IPS-20b (cell line): ENCODE measurements around the gene SEC22C.
"Not testable (repeated sequence)": the region's sequence is repeated elsewhere in the genome, so short reads cannot be mapped to it uniquely, and the experiment has no call there.

Source experiments
- H3K27ac ChIP-seq: one replicate; pipeline ENCODE4 v1.5.1; 2013; ENCODE audit warnings: low read length
- H3K27me3 ChIP-seq: 2 replicates; pipeline ENCODE4 v1.6.1; 2013; ENCODE audit warnings: mild to moderate bottlenecking, low read length, inconsistent platforms; ENCODE audit not compliant: insufficient read depth
- H3K36me3 ChIP-seq: 2 replicates; pipeline ENCODE4 v1.6.1; 2013; ENCODE audit warnings: low read depth, mild to moderate bottlenecking, inconsistent platforms, low read length, moderate library complexity; ENCODE audit not compliant: insufficient read depth
- H3K4me1 ChIP-seq: 2 replicates; pipeline ENCODE4 v1.6.1; 2013; ENCODE audit warnings: mild to moderate bottlenecking, control low read depth, inconsistent platforms, low read length, moderate library complexity; ENCODE audit not compliant: insufficient read depth
- H3K4me3 ChIP-seq: 2 replicates; pipeline ENCODE4 v1.5.1; 2013; ENCODE audit warnings: mild to moderate bottlenecking, low read length, inconsistent platforms
- H3K9ac ChIP-seq: 2 replicates; pipeline ENCODE4 v1.6.1; 2013; ENCODE audit warnings: low read depth, mild to moderate bottlenecking, inconsistent platforms, low read length, moderate library complexity
- H3K9me3 ChIP-seq: 2 replicates; pipeline ENCODE4 v1.6.1; 2013; ENCODE audit warnings: mild to moderate bottlenecking, low read depth, low read length, inconsistent platforms; ENCODE audit not compliant: insufficient read depth

The SEC22C gene

DNA sequence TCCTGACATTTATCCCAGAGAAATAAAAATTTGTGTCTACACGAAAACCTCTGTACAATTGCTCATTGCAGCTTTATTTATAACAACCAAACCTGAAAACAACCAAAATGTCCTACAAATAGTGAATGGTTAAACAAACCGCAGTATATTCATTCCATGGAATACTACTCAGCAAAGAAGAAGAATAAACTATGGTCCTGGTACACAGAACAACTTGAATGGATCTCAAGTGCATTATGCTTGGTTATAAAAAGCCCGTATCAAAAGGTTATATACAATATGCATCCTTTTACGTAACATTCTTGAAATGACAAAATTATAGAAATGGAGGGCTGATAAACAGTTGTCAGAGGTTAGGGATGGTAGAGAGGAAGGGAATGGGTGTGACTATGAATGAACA, 3.7 kb downstream of the SEC22C start:
- H3K27ac ChIP-seq, result no peak overlapping the region
- H3K9ac ChIP-seq, result no peak overlapping the region
- H3K27me3 ChIP-seq, result no peaks in the 10 kb centered on the region
- H3K9me3 ChIP-seq, result peaks cover 7% of the 10 kb centered on the region; the same call in 1 of the 2 replicates
- H3K4me1 ChIP-seq, result peaks cover 5% of the 10 kb centered on the region; the same call in 1 of the 2 replicates
- peaks cover 5% of the 10 kb centered on the region; the same call in 1 of the 2 replicates for H3K36me3 ChIP-seq
- no peak overlapping the region for H3K4me3 ChIP-seq

DNA sequence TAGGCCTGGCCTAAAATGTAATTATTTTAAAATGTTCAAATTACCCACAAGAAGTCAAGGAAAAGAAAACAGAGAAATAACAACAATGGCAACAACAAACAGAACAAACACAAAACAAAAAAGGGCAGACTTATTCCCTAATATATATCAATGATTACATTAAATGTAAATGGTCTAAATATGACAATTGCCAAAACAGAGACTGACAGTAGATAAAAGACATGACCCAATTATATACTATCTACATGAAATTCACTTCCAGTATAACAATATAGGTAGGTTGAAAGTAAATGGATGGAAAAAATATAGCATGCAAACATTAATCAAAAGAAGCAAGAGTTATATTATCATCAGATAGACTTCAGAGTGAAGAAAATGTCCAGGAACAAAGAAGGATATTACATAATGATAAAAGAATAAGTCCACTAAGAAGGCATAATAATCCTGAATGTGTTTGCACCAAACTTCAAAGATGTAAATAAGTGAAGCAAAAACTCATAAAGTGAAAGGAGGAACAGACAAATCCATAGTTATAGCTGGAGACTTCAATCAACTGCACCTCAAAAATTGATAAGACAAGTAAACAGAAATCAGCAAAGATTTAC, 6.5 kb downstream of the SEC22C start:
- Histone ChIP-seq H3K36me3 (peaks cover 5% of the 10 kb centered on the region; the same call in 1 of the 2 replicates), H3K9me3 (peaks cover 7% of the 10 kb centered on the region; the same call in 1 of the 2 replicates), H3K27ac (no peak overlapping the region), H3K27me3 (no peaks in the 10 kb centered on the region), H3K4me3 (no peak overlapping the region), H3K4me1 (no peaks in the 10 kb centered on the region), H3K9ac (no peak overlapping the region)

DNA sequence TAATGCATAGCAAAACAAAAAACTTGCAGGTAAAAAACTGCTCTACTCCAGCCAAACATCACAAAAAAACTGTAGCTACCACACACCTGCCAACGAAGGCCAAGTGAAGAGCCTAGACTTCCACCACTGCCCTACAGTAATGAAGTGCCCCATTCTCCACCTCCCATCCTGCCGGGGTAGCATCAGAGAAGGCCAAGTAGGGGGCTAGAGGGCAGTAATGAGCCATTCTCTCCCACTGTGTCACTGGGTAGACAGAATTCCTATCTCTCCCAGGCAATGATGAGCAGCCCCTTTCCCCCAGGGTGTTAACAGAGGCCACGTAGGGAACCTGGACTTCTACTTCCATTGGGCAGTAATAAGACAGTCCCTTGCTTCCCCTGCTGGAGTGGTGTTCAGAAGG, 9.5 kb downstream of the SEC22C start:
- H3K9me3 ChIP-seq, result peaks cover 7% of the 10 kb centered on the region; the same call in 1 of the 2 replicates
- no peak overlapping the region for H3K4me3 ChIP-seq
- H3K4me1 ChIP-seq, result no peaks in the 10 kb centered on the region
- H3K9ac ChIP-seq, result no peak overlapping the region
- H3K36me3 ChIP-seq, result peaks cover 21% of the 10 kb centered on the region
- H3K27ac ChIP-seq, result no peak overlapping the region
- H3K27me3 ChIP-seq, result no peaks in the 10 kb centered on the region

DNA sequence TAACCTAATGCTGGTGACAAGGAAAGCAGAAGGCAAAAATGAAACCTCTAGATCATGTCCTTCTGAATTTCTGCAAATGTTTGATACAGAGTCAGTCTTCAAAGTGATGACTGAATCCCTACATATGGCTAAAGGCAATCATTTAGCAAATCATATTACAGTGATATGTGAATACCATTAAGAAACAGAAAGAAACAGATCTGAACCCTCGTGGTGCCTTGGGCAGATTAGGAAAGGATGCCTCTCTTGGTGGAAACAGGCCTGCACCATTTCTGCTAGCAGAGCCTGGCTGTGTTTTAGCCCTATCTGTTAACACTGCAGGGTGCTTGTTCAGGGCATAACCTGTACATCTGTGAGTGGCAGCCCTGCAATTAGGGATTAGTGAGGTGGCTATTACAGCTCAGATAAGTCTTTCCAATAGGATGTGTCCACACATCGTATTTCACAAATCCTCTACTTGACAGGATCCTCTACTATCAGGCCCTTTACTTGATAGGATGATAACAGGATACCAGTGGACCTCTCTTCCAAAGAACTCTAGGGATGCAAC, 12.1 kb downstream of the SEC22C start:
- Histone ChIP-seq H3K36me3 (peaks cover 43% of the 10 kb centered on the region), H3K4me1 (no peaks in the 10 kb centered on the region), H3K9me3 (no peaks in the 10 kb centered on the region), H3K4me3 (no peak overlapping the region), H3K27ac (no peak overlapping the region), H3K27me3 (no peaks in the 10 kb centered on the region), H3K9ac (no peak overlapping the region)

DNA sequence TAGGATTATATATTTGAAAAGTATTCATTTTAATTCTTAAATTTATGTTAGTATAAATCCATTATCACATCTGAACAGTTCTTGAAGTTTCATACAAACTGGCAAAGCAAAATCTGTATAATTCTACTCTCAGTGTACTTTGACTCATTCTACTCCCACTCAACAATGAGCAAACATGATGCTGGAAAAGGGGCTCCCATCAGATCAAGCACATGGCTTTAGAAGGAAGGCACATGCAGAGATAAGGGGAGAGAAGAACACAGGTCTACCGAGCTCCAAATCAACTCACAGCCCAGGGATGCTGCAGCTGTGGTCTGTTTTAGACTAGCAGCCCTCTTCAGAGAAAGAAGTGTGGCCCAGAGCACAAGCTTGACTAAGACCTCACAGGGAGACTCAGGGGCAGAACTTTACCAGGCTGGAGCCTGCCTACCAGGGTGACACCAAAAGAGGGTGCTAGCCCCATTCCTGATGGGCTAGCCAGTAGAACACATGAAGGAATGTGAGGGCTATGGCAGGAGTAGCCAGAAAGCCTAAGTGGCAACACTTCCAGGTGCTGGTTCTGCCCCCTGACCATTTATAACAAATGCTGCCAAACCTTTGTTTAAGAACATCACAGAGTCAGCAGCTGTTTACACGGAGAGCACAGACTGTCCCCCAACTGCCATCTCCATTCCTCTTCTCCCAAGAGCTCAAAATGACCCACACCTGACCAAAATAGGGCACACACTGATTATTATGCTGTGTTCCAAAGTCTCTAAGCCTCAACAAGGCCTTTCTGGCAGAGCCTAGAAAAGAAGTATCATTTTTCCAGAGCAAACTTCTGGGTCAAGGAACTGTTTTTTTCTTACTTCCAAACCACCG, 19.5 kb downstream of the SEC22C start:
- peaks cover 88% of the 10 kb centered on the region for H3K36me3 ChIP-seq
- H3K9me3 ChIP-seq, result no peaks in the 10 kb centered on the region
- H3K4me3 ChIP-seq, result no peak overlapping the region
- H3K9ac ChIP-seq, result no peak overlapping the region
- H3K27ac ChIP-seq, result no peak overlapping the region
- H3K4me1 ChIP-seq, result no peaks in the 10 kb centered on the region
- H3K27me3 ChIP-seq, result no peaks in the 10 kb centered on the region

DNA sequence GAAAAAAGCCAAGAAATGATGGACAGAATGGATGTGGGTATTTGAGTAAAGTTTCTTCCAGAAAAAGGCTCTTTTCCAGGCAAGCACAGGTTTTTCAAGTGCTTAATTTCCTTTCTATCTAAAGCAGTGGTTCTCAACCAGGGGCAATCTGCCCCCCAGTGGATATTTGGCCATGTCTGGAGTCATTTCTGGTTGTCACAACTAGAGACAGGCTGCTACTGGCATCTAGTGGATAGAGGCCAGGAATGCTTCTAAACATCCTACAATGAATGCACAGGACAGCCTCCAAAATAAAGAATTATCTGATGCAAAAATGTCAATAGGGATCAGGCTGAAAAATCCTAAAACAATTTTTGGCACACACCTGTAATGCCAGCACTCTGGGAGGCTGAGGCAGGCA, 23.9 kb downstream of the SEC22C start:
- no peaks in the 10 kb centered on the region for H3K9me3 ChIP-seq
- H3K4me3 ChIP-seq, result no peak overlapping the region
- no peak overlapping the region for H3K9ac ChIP-seq
- H3K36me3 ChIP-seq, result peaks cover 89% of the 10 kb centered on the region
- H3K4me1 ChIP-seq, result no peaks in the 10 kb centered on the region
- no peaks in the 10 kb centered on the region for H3K27me3 ChIP-seq
- H3K27ac ChIP-seq, result no peak overlapping the region

DNA sequence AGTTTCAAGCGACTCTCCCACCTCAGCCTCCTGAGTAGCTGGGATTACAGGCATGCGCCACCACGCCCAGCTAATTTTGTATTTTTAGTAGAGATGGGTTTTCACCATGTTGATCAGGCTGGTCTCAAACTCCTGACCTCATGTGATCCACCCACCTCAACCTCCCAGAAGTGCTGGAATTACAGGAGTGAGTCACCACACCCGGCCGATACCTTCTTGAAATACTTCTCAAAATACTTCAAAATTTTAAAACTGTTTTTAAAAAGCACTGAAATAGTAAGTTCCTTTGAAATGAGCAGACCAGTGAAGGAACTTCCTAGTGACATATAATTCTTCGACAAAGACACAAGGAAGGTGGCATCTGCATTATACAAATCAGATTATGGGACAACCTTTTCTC, 24.9 kb downstream of the SEC22C start:
- not testable (repeated sequence) for H3K9me3 ChIP-seq, H3K4me1 ChIP-seq, H3K9ac ChIP-seq, H3K27ac ChIP-seq, H3K27me3 ChIP-seq, H3K4me3 ChIP-seq
- H3K36me3 ChIP-seq, result peaks cover 90% of the 10 kb centered on the region

DNA sequence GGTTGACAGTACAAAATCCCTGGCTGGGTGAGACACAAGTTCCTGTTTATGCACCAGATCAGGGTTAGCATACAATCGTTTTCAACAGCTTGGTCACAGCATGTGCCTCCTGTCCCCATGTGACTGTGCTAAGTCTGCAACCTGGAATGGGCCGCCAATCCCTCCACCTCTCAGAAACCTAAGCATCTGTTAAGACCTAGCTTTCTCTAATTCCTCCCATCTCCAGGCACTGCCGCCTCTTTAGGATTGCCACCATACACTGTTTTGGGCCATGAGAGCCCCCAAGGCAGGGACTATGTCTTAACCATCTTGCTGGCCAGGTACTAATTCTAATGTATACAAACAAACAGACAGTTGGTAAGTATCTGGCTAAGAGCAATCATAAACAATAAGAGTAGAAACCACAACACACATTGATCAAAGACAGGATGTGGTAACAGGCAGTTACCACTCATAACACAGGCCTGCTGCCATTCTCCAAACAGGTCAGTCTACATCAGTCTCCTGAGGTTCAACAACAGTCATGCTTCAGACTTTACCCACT, 25.6 kb downstream of the SEC22C start:
- no peak overlapping the region for H3K9ac ChIP-seq
- H3K27me3 ChIP-seq, result no peaks in the 10 kb centered on the region
- H3K27ac ChIP-seq, result no peak overlapping the region
- no peak overlapping the region for H3K4me3 ChIP-seq
- no peaks in the 10 kb centered on the region for H3K9me3 ChIP-seq
- no peaks in the 10 kb centered on the region for H3K4me1 ChIP-seq
- peaks cover 90% of the 10 kb centered on the region for H3K36me3 ChIP-seq

DNA sequence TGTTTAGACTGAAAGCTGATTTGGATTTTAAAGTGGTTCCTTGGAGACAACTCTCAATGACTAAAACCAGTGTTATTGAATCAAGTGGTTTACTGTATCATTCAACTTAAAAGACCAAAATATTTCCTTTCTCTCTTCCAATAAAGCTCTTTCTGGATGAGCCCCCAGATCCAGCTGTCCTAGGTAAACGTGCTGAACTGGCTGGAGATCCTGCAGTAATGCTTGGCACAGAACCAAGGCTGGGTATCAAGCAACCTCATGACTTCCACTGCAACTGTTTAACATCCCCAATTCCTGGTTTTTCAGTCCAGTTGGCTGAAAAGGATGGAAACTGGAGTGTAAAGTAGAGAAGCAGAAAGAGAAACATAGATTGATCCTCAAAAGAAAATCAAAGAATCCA, 28.9 kb downstream of the SEC22C start:
- H3K27me3 ChIP-seq, result no peaks in the 10 kb centered on the region
- H3K9me3 ChIP-seq, result no peaks in the 10 kb centered on the region
- no peak overlapping the region for H3K27ac ChIP-seq
- H3K4me1 ChIP-seq, result no peaks in the 10 kb centered on the region
- H3K9ac ChIP-seq, result no peak overlapping the region
- peaks cover 83% of the 10 kb centered on the region for H3K36me3 ChIP-seq
- no peak overlapping the region for H3K4me3 ChIP-seq

DNA sequence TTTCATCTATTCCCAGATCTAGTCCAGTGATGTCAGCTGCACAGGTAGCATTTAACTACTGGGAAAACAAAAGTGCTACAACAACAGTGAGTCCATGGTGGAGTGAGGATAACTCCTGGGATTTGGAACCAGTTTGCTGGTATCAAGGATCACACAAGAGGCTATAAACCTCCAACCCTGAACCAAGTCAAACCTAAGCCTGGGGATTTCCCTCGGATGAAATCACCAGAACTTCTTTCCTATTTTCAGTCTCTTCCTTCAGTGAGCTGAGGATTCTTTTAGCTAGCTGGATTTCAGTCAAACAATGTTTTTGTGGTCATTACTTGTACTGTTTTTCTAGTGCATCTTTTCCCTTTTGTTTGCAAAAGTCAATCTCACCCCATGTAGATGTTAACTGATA, 31.5 kb downstream of the SEC22C start:
- peaks cover 59% of the 10 kb centered on the region for H3K36me3 ChIP-seq
- H3K9me3 ChIP-seq, result no peaks in the 10 kb centered on the region
- H3K27me3 ChIP-seq, result no peaks in the 10 kb centered on the region
- no peaks in the 10 kb centered on the region for H3K4me1 ChIP-seq
- no peak overlapping the region for H3K9ac ChIP-seq
- H3K4me3 ChIP-seq, result no peak overlapping the region
- H3K27ac ChIP-seq, result no peak overlapping the region

DNA sequence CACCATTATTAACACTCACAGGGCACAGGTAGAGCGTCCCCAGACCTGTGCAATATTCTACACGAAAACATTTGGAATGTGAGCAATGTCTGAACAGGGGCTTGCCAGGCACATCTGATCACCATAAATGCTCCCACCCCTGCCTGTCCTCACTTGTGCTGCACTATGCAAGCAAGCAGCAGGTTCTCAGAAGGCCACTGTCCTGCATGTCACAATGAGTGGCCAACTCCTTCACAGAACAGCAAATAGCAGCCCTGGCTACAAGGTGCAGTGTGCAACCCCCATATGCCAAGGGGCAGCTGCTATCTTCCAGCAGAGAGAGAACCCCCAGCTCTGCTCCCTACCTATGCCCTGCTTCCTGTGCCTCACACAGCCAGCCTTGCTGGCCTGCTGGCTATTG, 32.6 kb downstream of the SEC22C start:
- Histone ChIP-seq H3K4me3 (no peak overlapping the region), H3K9ac (no peak overlapping the region), H3K27ac (no peak overlapping the region), H3K9me3 (no peaks in the 10 kb centered on the region), H3K4me1 (no peaks in the 10 kb centered on the region), H3K27me3 (no peaks in the 10 kb centered on the region), H3K36me3 (peaks cover 50% of the 10 kb centered on the region)
